ENCODE results near the gene C10orf143.
A peak's percentile ranks its signal among the peaks of the same experiment; 100 is the strongest.

- no peak for TF ChIP-seq CTCF (IDR thresholded peaks at IDR 0.05)
- peak; percentile 9 to 86 for TF ChIP-seq POLR2A (IDR thresholded peaks at IDR 0.05)
These were observed at the start of gene C10orf143 for GRCh38 chr10:130110246-130111112.
